A549 (cell line): ENCODE data around the gene PLEKHO1. TPM values are rescaled to one million over a fixed set of nuclear protein-coding genes. Genes with fewer than 3 reads are reported as not detected.
"Not testable (repeated sequence)": the region's sequence is repeated elsewhere in the genome, so short reads cannot be mapped to it uniquely, and the experiment has no call there.

Experiments used
- ATAC-seq, 2 experiments: fragments of 200-7000 bp in 1 of 2; fragments of >200 bp in 1 of 2; cut with Nextera tagmentation in 1 of 2; cut with Tn5 transposase in 1 of 2; 3 replicates each; pipeline versions ENCODE4 v1.8.0 to v1.9.1; 2018 to 2020; ENCODE audit warnings: mild to moderate bottlenecking in 1 of 2, moderate library complexity in 1 of 2
- CTCF ChIA-PET: fragments of 300-600 bp; sonication (Branson Sonifier 250); formaldehyde crosslinking; extraction: SDS; loops from one replicate; lab custom pipeline; 2021; ENCODE audit warnings: antibody characterized with exemption, inconsistent platforms; lab: Yijun Ruan, JAX
- POLR2A ChIA-PET: fragments of 350-600 bp; formaldehyde crosslinking; extraction: SDS; loops from one replicate; lab custom pipeline; 2021; ENCODE audit warnings: antibody characterized with exemption, inconsistent platforms; lab: Yijun Ruan, JAX
- DNase-seq, 2 experiments: peaks; one replicate each; pipeline versions ENCODE4 v3.0.0 to v3.0.0-alpha.2; 2011 to 2016; ENCODE audit warnings: low read depth in 1 of 2, low spot score in 1 of 2
- FAIRE-seq: peaks from 2 replicates; lab custom pipeline; 2011; peaks lifted over from hg19 to GRCh38; lab: Jason Lieb, UNC
- H3K27ac ChIP-seq, 2 experiments: fragments of >200 bp; sonication (Bioruptor Twin); formaldehyde crosslinking; 3 replicates each; pipeline ENCODE4 v1.5.1; 2016 to 2017
- H3K4me1 ChIP-seq: fragments of >200 bp; sonication (Bioruptor Twin); formaldehyde crosslinking; 3 replicates; pipeline ENCODE4 v1.6.1; 2016
- H3K4me2 ChIP-seq: fragments of >200 bp; sonication (Bioruptor Twin); formaldehyde crosslinking; 3 replicates; pipeline ENCODE4 v1.6.1; 2016
- H3K4me3 ChIP-seq: fragments of >200 bp; sonication (Bioruptor Twin); formaldehyde crosslinking; 3 replicates; pipeline ENCODE4 v1.5.1; 2016
- H3K9me3 ChIP-seq: fragments of >200 bp; sonication (Bioruptor Twin); formaldehyde crosslinking; 3 replicates; pipeline ENCODE4 v1.6.1; 2016
- CBX8 ChIP-seq: fragments of 200-600 bp; sonication (generic); IDR thresholded peaks from 2 replicates; pipeline ENCODE4 v1.6.1; 2016
- CHD2 ChIP-seq: fragments of 150-350 bp; IDR thresholded peaks from 2 replicates; pipeline ENCODE4 v1.6.1; 2014; ENCODE audit warnings: low read length; ENCODE audit not compliant: partially characterized antibody
- E2F6 ChIP-seq: IDR thresholded peaks from 2 replicates; pipeline ENCODE4 v1.6.1; 2012; ENCODE audit warnings: low read depth, borderline replicate concordance
- EHMT2 ChIP-seq: fragments of 200-600 bp; sonication (generic); IDR thresholded peaks from 2 replicates; pipeline ENCODE4 v1.6.1; 2016; ENCODE audit warnings: antibody characterized with exemption, low read depth, mild to moderate bottlenecking, moderate library complexity
- EP300 ChIP-seq, 2 experiments: fragments of >200 bp; sonication (Bioruptor Twin); formaldehyde crosslinking; IDR thresholded peaks; 2 replicates in 1 of 2; 3 replicates in 1 of 2; pipeline ENCODE4 v1.6.1; 2016 to 2017
- ESRRA ChIP-seq: fragments of 150-350 bp; IDR thresholded peaks from 2 replicates; pipeline ENCODE4 v1.6.1; 2014; ENCODE audit warnings: mild to moderate bottlenecking, low read length, borderline replicate concordance
- FOSB ChIP-seq: fragments of 250-450 bp; sonication (Bioruptor Pico); IDR thresholded peaks from 2 replicates; pipeline ENCODE4 v1.5.0; 2020; ENCODE audit warnings: mild to moderate bottlenecking, moderate library complexity
- FOSL2 ChIP-seq, 2 experiments: fragments of 450-650 bp in 1 of 2; fragments of >200 bp in 1 of 2; sonication (Bioruptor Twin) in 1 of 2; formaldehyde crosslinking; IDR thresholded peaks; 2 replicates each; pipeline versions ENCODE4 v1.5.0 to v1.6.1; 2016 to 2020; ENCODE audit warnings: mild to moderate bottlenecking in 1 of 2, moderate library complexity in 1 of 2
- FOXS1 ChIP-seq: fragments of 250-450 bp; sonication (Bioruptor Pico); IDR thresholded peaks from 2 replicates; pipeline ENCODE4 v1.5.0; 2020; ENCODE audit warnings: mild to moderate bottlenecking, moderate library complexity
- HES2 ChIP-seq: fragments of >200 bp; sonication (Bioruptor Twin); formaldehyde crosslinking; IDR thresholded peaks from 2 replicates; pipeline ENCODE4 v1.6.1; 2016
- HOXA7 ChIP-seq: fragments of 250-450 bp; sonication (Bioruptor Pico); IDR thresholded peaks from 2 replicates; pipeline ENCODE4 v1.5.0; 2020; ENCODE audit warnings: mild to moderate bottlenecking, moderate library complexity
- MAFK ChIP-seq: fragments of 450-650 bp; IDR thresholded peaks from 2 replicates; pipeline ENCODE4 v1.6.1; 2014; ENCODE audit not compliant: partially characterized antibody
- MAZ ChIP-seq: fragments of 150-350 bp; IDR thresholded peaks from 2 replicates; pipeline ENCODE4 v1.6.1; 2014; ENCODE audit warnings: antibody characterized with exemption, low read depth, low read length, borderline replicate concordance
- POLR2AphosphoS2 ChIP-seq: conservative IDR thresholded peaks from 2 replicates; pipeline ENCODE4 v1.6.1; 2012; ENCODE audit warnings: low read length, improper control_type of control experiment, inconsistent platforms
- RAD21 ChIP-seq, 2 experiments: fragments of >200 bp in 1 of 2; sonication (Bioruptor Twin) in 1 of 2; formaldehyde crosslinking in 1 of 2; IDR thresholded peaks in 1 of 2; conservative IDR thresholded peaks in 1 of 2; 2 replicates in 1 of 2; 3 replicates in 1 of 2; pipeline ENCODE4 v1.6.1; 2012 to 2018; ENCODE audit warnings: inconsistent platforms in 1 of 2
- RNF2 ChIP-seq: fragments of 200-600 bp; sonication (generic); IDR thresholded peaks from 2 replicates; pipeline ENCODE4 v1.6.1; 2016; ENCODE audit warnings: low read depth, mild to moderate bottlenecking, antibody characterized with exemption, moderate library complexity, borderline replicate concordance
- SMC3 ChIP-seq: fragments of >200 bp; sonication (Bioruptor Twin); formaldehyde crosslinking; IDR thresholded peaks from 3 replicates; pipeline ENCODE4 v1.6.1; 2018; ENCODE audit warnings: inconsistent platforms
- SREBF2 ChIP-seq: fragments of 450-650 bp; IDR thresholded peaks from 2 replicates; pipeline ENCODE4 v1.6.1; 2014; ENCODE audit warnings: mild to moderate bottlenecking, moderate library complexity
- TP53 ChIP-seq: fragments of 250-450 bp; sonication (Bioruptor Pico); IDR thresholded peaks from 2 replicates; pipeline ENCODE4 v1.5.0; 2021; ENCODE audit warnings: mild to moderate bottlenecking, moderate library complexity
- USF2 ChIP-seq: fragments of 450-650 bp; IDR thresholded peaks from 2 replicates; pipeline ENCODE4 v1.6.1; 2014; ENCODE audit warnings: antibody characterized with exemption
- ZNF302 ChIP-seq: fragments of 250-450 bp; sonication (Bioruptor Pico); IDR thresholded peaks from 2 replicates; pipeline ENCODE4 v1.9.0; 2021; ENCODE audit warnings: inconsistent platforms, mild to moderate bottlenecking, moderate library complexity
- WGBS: methylation state at CpG from one replicate; pipeline ENCODE4 v1.1.6; 2017; ENCODE audit errors: missing lambda C conversion rate; 5-methylcytosine and 5-hydroxymethylcytosine counted together
- polyA plus RNA-seq, 4 experiments: library from polyadenylated mRNA; depleted of rRNA in 3 of 4; stranded (reverse); fragments of >200 nt; fragmentation: RNase III in 1 of 4; extraction: RNeasy Plus Mini Kit Qiagen cat#74134 plus additional on column Dnase treatment in 1 of 4; gene quantifications; 2 replicates in 3 of 4; 3 replicates in 1 of 4; pipeline ENCODE4 v1.2.3, GENCODE V29; 2011 to 2017
- TF ChIP-seq, protein P1 (sequence below): IDR thresholded peaks from 2 replicates; pipeline ENCODE4 v1.6.1; 2012
- TF ChIP-seq, protein P2 (sequence below): IDR thresholded peaks from 2 replicates; pipeline ENCODE4 v1.6.1; 2012

Gene PLEKHO1
- polyA plus RNA-seq, 2 of the 4 experiments (the other 2 are of a cell fraction) = 2.5 to 5.5 TPM

DNA sequence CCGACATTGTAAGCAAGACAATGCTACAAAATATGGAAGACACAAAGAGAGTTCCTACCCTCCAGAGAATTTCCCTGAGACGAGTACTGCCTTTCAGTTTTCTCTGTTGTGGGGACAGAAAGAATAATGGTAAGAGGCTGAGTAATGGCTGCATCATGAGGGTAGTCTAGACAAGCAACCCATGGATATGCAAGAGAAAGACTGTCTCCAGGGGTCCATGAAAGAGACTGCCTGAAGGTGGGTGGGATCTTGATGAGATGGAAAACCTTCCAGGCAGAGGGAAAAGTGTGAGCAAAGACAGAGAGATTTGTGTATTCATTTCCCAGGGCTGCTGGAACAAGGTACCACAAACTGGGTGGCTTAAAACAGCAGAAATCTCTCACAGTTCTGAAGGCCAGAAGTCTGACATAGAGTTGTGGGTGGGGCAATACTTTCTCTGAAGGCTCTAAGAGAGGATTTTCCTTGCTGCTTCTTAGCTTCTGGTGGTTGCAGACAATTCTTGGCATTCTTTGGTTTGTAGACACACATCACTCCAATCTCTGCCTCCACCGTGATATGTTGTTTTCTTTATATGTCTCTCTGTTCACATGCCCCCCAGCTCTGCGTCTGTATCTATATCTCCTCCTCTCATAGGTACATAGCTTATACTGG, 44.8 kb downstream of the PLEKHO1 start:
- H3K27ac ChIP-seq = no peak overlapping the region
- 68% methylated on average over 4 of the region's 4 CpGs for WGBS
- TF ChIP-seq CBX8 = no peak
- TF ChIP-seq E2F6 = no peak
- no peak for TF ChIP-seq FOSL2 (IDR thresholded peaks at IDR 0.05)
- TF ChIP-seq FOSL2 (CRISPR knock-in tag; IDR thresholded peaks at IDR 0.05) = no peak
- no peak for TF ChIP-seq EHMT2
- TF ChIP-seq POLR2AphosphoS2 = no peak
- TF ChIP-seq SMC3 = no peak
- no peak for TF ChIP-seq RAD21 (conservative IDR thresholded peaks at IDR 0.05 in 1 of 2, IDR thresholded peaks at IDR 0.05 in 1 of 2)
- no peak for TF ChIP-seq ESRRA
- no peak for TF ChIP-seq MAFK
- TF ChIP-seq, protein P1, sequence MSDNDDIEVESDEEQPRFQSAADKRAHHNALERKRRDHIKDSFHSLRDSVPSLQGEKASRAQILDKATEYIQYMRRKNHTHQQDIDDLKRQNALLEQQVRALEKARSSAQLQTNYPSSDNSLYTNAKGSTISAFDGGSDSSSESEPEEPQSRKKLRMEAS = no peak
- no peak for TF ChIP-seq FOSB (CRISPR knock-in tag)
- TF ChIP-seq, all 56 proteins: peak for 0
- Histone ChIP-seq H3K4me2 (no peak overlapping the region), H3K9me3 (no peaks in the 10 kb centered on the region), H3K4me1 (peaks cover 11% of the 10 kb centered on the region), H3K4me3 (no peak overlapping the region)
- CTCF ChIA-PET = interaction anchor here (0.5 to 2.6 kb wide), 4 partner anchors 26 to 121 kb away, joined by 4 to 8 read pairs (median 6); no protein-coding TSS in a partner anchor
- FAIRE-seq (no peak), ATAC-seq (peak in 1 of 2 experiments; percentile 18; a peak in 1 of 6 replicates), DNase-seq (peak in 1 of 2 experiments; percentile 9)
- POLR2A ChIA-PET = no interaction called here

- H3K4me3 ChIP-seq = no peak overlapping the region
- DNase-seq (no peak), ATAC-seq (no peak), FAIRE-seq (no peak)
- no peak overlapping the region for H3K27ac ChIP-seq
- H3K4me2 ChIP-seq = no peak overlapping the region
- peaks cover 11% of the 10 kb centered on the region for H3K4me1 ChIP-seq
- 33% methylated on average over 1 of the region's 1 CpG for WGBS
- ChIA-PET CTCF (interaction anchor here (4.9 kb wide), 1 partner anchor 9 kb away, joined by 27 read pairs; no protein-coding TSS in a partner anchor), POLR2A (no interaction called here)
- no peaks in the 10 kb centered on the region for H3K9me3 ChIP-seq
- TF ChIP-seq E2F6 (no peak), RNF2 (no peak)
Measured at GRCh38 chr1:150196417-150196816, 46.7 kb downstream of the PLEKHO1 start.

DNA sequence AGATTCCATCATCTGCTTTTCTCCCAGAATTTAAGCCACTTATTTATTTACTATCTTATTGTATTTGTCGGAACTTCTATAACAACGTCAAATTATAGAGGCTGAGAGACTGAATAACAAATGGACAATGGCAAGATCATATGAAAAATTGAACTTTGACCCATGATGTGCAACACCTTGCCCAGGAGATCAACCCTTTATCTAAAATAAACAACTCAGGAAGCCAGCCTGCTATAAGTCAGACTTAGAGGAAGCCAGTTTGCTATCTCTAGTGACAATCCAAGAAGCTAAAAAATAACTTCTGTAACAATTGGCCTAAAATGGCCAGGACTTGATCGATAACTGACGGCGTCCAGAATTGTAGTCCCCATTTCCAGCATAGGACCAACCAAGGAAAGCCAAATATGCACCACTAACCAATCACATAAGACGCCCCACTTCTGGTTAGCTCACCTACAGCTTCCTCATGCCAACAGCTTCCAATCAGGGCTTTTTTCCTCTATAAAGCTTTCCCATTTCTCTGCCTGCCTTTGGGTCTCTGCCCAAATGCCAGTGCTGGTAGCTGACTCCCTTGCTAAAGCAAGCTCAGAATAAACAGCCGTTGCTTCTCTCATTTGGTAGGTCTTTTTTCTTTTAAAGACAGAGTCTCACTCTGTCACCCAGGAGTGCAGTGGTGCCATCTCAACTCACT, 57.7 kb downstream of the PLEKHO1 start:
- POLR2A ChIA-PET = no interaction called here
- DNase-seq = no peak
- no peak for TF ChIP-seq SREBF2
- TF ChIP-seq CBX8 = no peak
- TF ChIP-seq POLR2AphosphoS2 = no peak
- no peak for TF ChIP-seq EHMT2
- no peak for TF ChIP-seq MAZ
- TF ChIP-seq HES2 = no peak
- TF ChIP-seq, protein P2, sequence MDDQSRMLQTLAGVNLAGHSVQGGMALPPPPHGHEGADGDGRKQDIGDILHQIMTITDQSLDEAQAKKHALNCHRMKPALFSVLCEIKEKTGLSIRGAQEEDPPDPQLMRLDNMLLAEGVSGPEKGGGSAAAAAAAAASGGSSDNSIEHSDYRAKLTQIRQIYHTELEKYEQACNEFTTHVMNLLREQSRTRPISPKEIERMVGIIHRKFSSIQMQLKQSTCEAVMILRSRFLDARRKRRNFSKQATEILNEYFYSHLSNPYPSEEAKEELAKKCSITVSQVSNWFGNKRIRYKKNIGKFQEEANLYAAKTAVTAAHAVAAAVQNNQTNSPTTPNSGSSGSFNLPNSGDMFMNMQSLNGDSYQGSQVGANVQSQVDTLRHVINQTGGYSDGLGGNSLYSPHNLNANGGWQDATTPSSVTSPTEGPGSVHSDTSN = no peak
- TF ChIP-seq FOSL2 (IDR thresholded peaks at IDR 0.05) = no peak
- no peak for TF ChIP-seq FOSL2 (CRISPR knock-in tag; IDR thresholded peaks at IDR 0.05)
- no peak for TF ChIP-seq ZNF302
- TF ChIP-seq CHD2 = no peak
- no peak for TF ChIP-seq EP300 (IDR thresholded peaks at IDR 0.05)
- TF ChIP-seq FOXS1 = no peak
- TF ChIP-seq MAFK = no peak
- no peak for TF ChIP-seq HOXA7 (CRISPR knock-in tag)
- no peak for TF ChIP-seq TP53 (CRISPR knock-in tag)
- no peak for TF ChIP-seq USF2
- TF ChIP-seq, all 56 proteins: peak for 0
- Histone ChIP-seq H3K27ac (no peak overlapping the region), H3K4me3 (no peak overlapping the region), H3K9me3 (no peaks in the 10 kb centered on the region), H3K4me2 (peak overlapping the region; percentile 23; the same call in 1 of the 3 replicates), H3K4me1 (peaks cover 8% of the 10 kb centered on the region; the same call in 2 of the 3 replicates)
- CTCF ChIA-PET = interaction anchor here (1.0 to 2.9 kb wide), 5 partner anchors 14 to 353 kb away, joined by 3 to 15 read pairs (median 6); no protein-coding TSS in a partner anchor
- FAIRE-seq (no peak), ATAC-seq (no peak; a peak in 1 of 6 replicates)
- WGBS = 79% methylated on average over 7 of the region's 7 CpGs

DNA sequence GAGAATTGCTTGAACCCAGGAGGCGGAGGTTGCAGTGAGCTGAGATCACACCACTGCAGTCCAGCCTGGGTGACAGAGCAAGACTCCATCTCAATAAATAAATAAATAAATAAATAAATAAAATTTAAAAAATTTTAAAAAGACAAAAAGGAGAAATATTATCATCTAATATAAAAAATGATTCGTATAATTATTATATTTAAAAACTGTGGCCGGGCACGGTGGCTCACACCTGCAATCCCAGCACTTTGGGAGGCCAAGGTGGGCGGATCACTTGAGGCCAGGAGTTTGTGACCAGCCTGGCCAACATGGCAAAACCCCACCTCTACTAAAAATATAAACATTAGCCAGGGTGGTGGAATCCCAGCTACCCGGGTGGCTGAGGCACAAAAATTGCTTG, 58.7 kb downstream of the PLEKHO1 start:
- POLR2A ChIA-PET = interaction anchor here (0.7 kb wide), 1 partner anchor 141 kb away, joined by 8 read pairs; the partner anchor contains the start of gene VPS45

More for the DNA sequence above, 58.7 kb downstream of the PLEKHO1 start:
- FAIRE-seq, H3K4me2 ChIP-seq, H3K9me3 ChIP-seq, DNase-seq, ATAC-seq, H3K27ac ChIP-seq, H3K4me3 ChIP-seq: not testable (repeated sequence)
- 87% methylated on average over 6 of the region's 6 CpGs for WGBS
- H3K4me1 ChIP-seq = peaks cover 12% of the 10 kb centered on the region; the same call in 2 of the 3 replicates
- CTCF ChIA-PET = interaction anchor here (1.0 to 2.9 kb wide), 5 partner anchors 13 to 352 kb away, joined by 3 to 15 read pairs (median 6); no protein-coding TSS in a partner anchor
